Trophoblast cell (in vitro differentiated cells and primary cell): Measurements from ENCODE around the gene FBXO31.
"Not testable (repeated sequence)": the region's sequence is repeated elsewhere in the genome, so short reads cannot be mapped to it uniquely, and the experiment has no call there.

Experiments
- DNase-seq, 2 donors: peaks; one replicate each; pipeline ENCODE4 v3.0.0-alpha.2; 2016
- H2AFZ ChIP-seq: 2 replicates; pipeline ENCODE4 v1.6.1; 2013; ENCODE audit warnings: low read length, moderate library complexity, mild to moderate bottlenecking; ENCODE audit not compliant: insufficient read depth, poor library complexity
- H2AK5ac ChIP-seq: 2 replicates; pipeline ENCODE4 v1.6.1; 2013; ENCODE audit warnings: mild to moderate bottlenecking, low read length
- H2BK120ac ChIP-seq: 2 replicates; pipeline ENCODE4 v1.6.1; 2013; ENCODE audit warnings: low read length, mild to moderate bottlenecking, moderate library complexity; ENCODE audit not compliant: insufficient read depth, poor library complexity
- H2BK12ac ChIP-seq: 2 replicates; pipeline ENCODE4 v1.6.1; 2013; ENCODE audit warnings: mild to moderate bottlenecking, low read length, moderate library complexity
- H2BK5ac ChIP-seq: 2 replicates; pipeline ENCODE4 v1.6.1; 2013; ENCODE audit warnings: low read length, low read depth, moderate library complexity, mild to moderate bottlenecking; ENCODE audit not compliant: poor library complexity
- H3K14ac ChIP-seq: 2 replicates; pipeline ENCODE4 v1.6.1; 2013; ENCODE audit warnings: mild to moderate bottlenecking, low read length
- H3K18ac ChIP-seq: 2 replicates; pipeline ENCODE4 v1.6.1; 2013; ENCODE audit warnings: mild to moderate bottlenecking, low read length
- H3K23ac ChIP-seq: 2 replicates; pipeline ENCODE4 v1.6.1; 2013; ENCODE audit warnings: low read length
- H3K27ac ChIP-seq: 2 replicates; pipeline ENCODE4 v1.5.1; 2013; ENCODE audit warnings: low read depth, mild to moderate bottlenecking, inconsistent platforms, low read length, moderate library complexity
- H3K27me3 ChIP-seq: 2 replicates; pipeline ENCODE4 v1.6.1; 2013; ENCODE audit warnings: inconsistent platforms, mild to moderate bottlenecking, low read length, moderate library complexity; ENCODE audit not compliant: insufficient read depth
- H3K36me3 ChIP-seq, 2 experiments: 1 replicate in 1 of 2; 2 replicates in 1 of 2; pipeline ENCODE4 v1.6.1; 2013; ENCODE audit warnings: low read length in 2 of 2, mild to moderate bottlenecking in 2 of 2, moderate library complexity in 1 of 2; ENCODE audit not compliant: insufficient read depth in 2 of 2, control insufficient read depth in 1 of 2
- H3K4ac ChIP-seq: 2 replicates; pipeline ENCODE4 v1.6.1; 2013; ENCODE audit warnings: low read depth, mild to moderate bottlenecking, low read length, moderate library complexity
- H3K4me1 ChIP-seq, 2 experiments: 1 replicate in 1 of 2; 2 replicates in 1 of 2; pipeline ENCODE4 v1.6.1; 2013; ENCODE audit warnings: low read length in 2 of 2, mild to moderate bottlenecking in 2 of 2, moderate library complexity in 1 of 2; ENCODE audit not compliant: insufficient read depth in 2 of 2, control insufficient read depth in 1 of 2
- H3K4me2 ChIP-seq: 2 replicates; pipeline ENCODE4 v1.6.1; 2013; ENCODE audit warnings: inconsistent platforms, mild to moderate bottlenecking, low read length, moderate library complexity
- H3K4me3 ChIP-seq: 2 replicates; pipeline ENCODE4 v1.5.1; 2013; ENCODE audit warnings: mild to moderate bottlenecking, low read depth, low read length, inconsistent platforms
- H3K79me1 ChIP-seq: one replicate; pipeline ENCODE4 v1.6.1; 2013; ENCODE audit warnings: low read length
- H3K79me2 ChIP-seq: 2 replicates; pipeline ENCODE4 v1.6.1; 2013; ENCODE audit warnings: low read length, mild to moderate bottlenecking; ENCODE audit not compliant: control insufficient read depth, insufficient read depth, poor library complexity
- H3K9ac ChIP-seq: 2 replicates; pipeline ENCODE4 v1.6.1; 2013; ENCODE audit warnings: mild to moderate bottlenecking, low read length
- H3K9me3 ChIP-seq: 2 replicates; pipeline ENCODE4 v1.6.1; 2013; ENCODE audit warnings: low read depth, mild to moderate bottlenecking, control low read depth, inconsistent platforms, low read length; ENCODE audit not compliant: insufficient read depth
- H4K12ac ChIP-seq: 2 replicates; pipeline ENCODE4 v1.6.1; 2013; ENCODE audit warnings: low read depth, mild to moderate bottlenecking, low read length, moderate library complexity
- H4K8ac ChIP-seq: 2 replicates; pipeline ENCODE4 v1.6.1; 2013; ENCODE audit warnings: low read depth, mild to moderate bottlenecking, low read length, moderate library complexity
- H4K91ac ChIP-seq: one replicate; pipeline ENCODE4 v1.6.1; 2013; ENCODE audit warnings: low read depth, mild to moderate bottlenecking, low read length, moderate library complexity
- WGBS: extraction: QIAGEN DNeasy Blood & Tissue Kit; methylation state at CpG from one replicate; pipeline ENCODE4 v1.1.7; 2013; ENCODE audit warnings: missing lambda C conversion rate; ENCODE audit not compliant: insufficient read length, insufficient coverage; ENCODE audit errors: extremely low coverage; 5-methylcytosine and 5-hydroxymethylcytosine counted together

FBXO31 gene

GRCh38 chr16:87380881-87381280 is 2.7 kb downstream of the FBXO31 start:
- Histone ChIP-seq H3K14ac (no peak overlapping the region), H2BK120ac (no peak overlapping the region), H4K12ac (no peak overlapping the region), H4K8ac (no peak overlapping the region), H3K9me3 (peaks cover 2% of the 10 kb centered on the region), H3K4me3 (no peak overlapping the region), H3K23ac (no peak overlapping the region), H3K36me3 (peaks cover 2% of the 10 kb centered on the region in 2 experiments), H2BK5ac (no peak overlapping the region), H3K4me2 (no peak overlapping the region), H3K4ac (no peak overlapping the region), H3K79me1 (peaks cover 13% of the 10 kb centered on the region), H3K4me1 (peaks cover 2 to 8% of the 10 kb centered on the region in 2 experiments), H3K27ac (no peak overlapping the region), H3K18ac (no peak overlapping the region), H3K79me2 (peaks cover 10% of the 10 kb centered on the region), H2BK12ac (no peak overlapping the region), H3K9ac (no peak overlapping the region), H2AK5ac (no peak overlapping the region), H4K91ac (no peak overlapping the region), H2AFZ (no peak overlapping the region), H3K27me3 (no peaks in the 10 kb centered on the region)
- WGBS = no CpG with 5 or more reads among the region's 4 CpGs
- DNase-seq = no peak

DNA sequence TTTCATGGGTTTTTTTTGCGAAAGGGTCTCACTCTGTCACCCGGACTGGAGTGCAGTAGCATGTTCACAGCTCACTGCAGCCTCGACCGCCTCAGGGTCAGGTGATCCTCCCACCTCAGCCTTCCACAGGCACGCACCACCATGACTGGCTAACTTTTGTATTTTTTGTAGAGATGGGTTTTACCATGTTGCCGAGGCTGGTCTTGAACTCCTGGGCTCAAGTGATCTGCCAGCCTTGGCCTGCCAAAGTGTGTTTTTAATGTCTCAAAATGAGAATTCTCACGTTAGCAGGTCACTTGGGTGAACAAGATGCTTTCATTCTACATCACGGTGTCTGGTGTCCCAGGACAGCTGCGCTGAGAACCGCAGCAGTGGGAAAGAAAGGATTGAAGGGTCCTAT is 3.2 kb downstream of the FBXO31 start:
- Histone ChIP-seq H3K27me3 (no peaks in the 10 kb centered on the region), H4K91ac (no peak overlapping the region), H3K36me3 (peaks cover 2% of the 10 kb centered on the region in 2 experiments), H2AFZ (no peak overlapping the region), H3K23ac (no peak overlapping the region), H3K14ac (no peak overlapping the region), H2BK12ac (no peak overlapping the region), H3K4ac (no peak overlapping the region), H2AK5ac (no peak overlapping the region), H3K4me2 (no peak overlapping the region), H3K4me3 (no peak overlapping the region), H3K4me1 (peaks cover 2 to 8% of the 10 kb centered on the region in 2 experiments), H2BK5ac (no peak overlapping the region), H2BK120ac (no peak overlapping the region), H4K8ac (no peak overlapping the region), H4K12ac (no peak overlapping the region), H3K18ac (no peak overlapping the region), H3K79me2 (peaks cover 10% of the 10 kb centered on the region), H3K27ac (no peak overlapping the region), H3K79me1 (peaks cover 13% of the 10 kb centered on the region), H3K9me3 (peaks cover 2% of the 10 kb centered on the region), H3K9ac (no peak overlapping the region)
- no peak for DNase-seq
- WGBS = no CpG with 5 or more reads among the region's 10 CpGs

DNA sequence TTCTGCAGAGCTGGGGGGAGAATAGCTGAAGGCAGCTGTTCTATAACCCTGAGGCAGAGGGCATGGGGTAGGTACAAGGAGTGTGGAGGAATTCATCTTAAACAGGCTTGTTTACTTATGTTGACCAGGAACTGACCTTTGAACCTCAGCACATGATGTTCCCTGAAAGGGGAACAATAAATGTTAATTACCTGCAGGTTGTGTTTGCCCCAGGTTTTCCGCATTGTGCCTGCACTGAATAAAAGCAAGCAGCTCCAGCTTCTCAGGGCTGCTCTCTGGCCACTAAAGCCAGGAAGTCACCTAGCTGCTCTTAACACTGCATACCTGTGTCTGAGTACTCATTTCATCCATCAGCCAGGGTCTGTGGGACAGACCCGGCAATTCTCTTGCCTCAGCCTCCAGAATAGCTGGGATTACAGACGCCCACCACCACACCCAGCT is 4.2 kb downstream of the FBXO31 start:
- not testable (repeated sequence) for H3K4me2 ChIP-seq, H3K79me1 ChIP-seq, H3K14ac ChIP-seq, H3K36me3 ChIP-seq, H3K18ac ChIP-seq, H4K8ac ChIP-seq, H3K4me1 ChIP-seq, H4K91ac ChIP-seq, H3K4me3 ChIP-seq, H2BK5ac ChIP-seq, H3K9ac ChIP-seq, H2BK120ac ChIP-seq, H2AFZ ChIP-seq, H3K79me2 ChIP-seq, H3K4ac ChIP-seq, H3K27me3 ChIP-seq, H3K27ac ChIP-seq, H2AK5ac ChIP-seq, DNase-seq, H3K23ac ChIP-seq, H3K9me3 ChIP-seq, H2BK12ac ChIP-seq, H4K12ac ChIP-seq
- WGBS = no CpG with 5 or more reads among the region's 3 CpGs

DNA sequence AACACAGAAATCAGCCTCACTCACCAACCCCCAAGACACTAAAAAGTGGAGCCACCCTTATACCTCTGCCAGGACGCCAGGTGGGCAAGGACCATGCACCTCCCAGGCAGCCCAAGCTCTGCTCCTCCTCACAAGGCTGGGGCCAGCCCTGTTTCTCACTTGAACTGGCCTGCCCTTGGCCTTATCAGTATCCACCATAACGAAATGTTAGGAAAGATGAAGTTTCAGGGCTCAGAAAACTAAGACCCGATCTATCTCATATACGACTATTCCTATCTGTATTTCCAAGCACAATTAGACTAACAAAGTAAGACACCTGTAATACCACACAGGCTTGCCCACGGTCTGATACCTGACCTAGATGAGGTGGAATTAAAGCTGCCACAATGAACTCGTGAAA is 6.9 kb downstream of the FBXO31 start:
- Histone ChIP-seq H2BK5ac (no peak overlapping the region), H3K27me3 (no peaks in the 10 kb centered on the region), H3K36me3 (peaks cover 2% of the 10 kb centered on the region in 2 experiments), H3K18ac (no peak overlapping the region), H2AFZ (no peak overlapping the region), H3K9me3 (peaks cover 2% of the 10 kb centered on the region), H2AK5ac (no peak overlapping the region), H3K9ac (no peak overlapping the region), H3K4me1 (peaks cover 0 to 5% of the 10 kb centered on the region in 2 experiments), H3K23ac (no peak overlapping the region), H4K12ac (no peak overlapping the region), H3K4me2 (no peak overlapping the region), H4K8ac (no peak overlapping the region), H3K27ac (no peak overlapping the region), H3K14ac (no peak overlapping the region), H4K91ac (no peak overlapping the region), H3K4ac (no peak overlapping the region), H3K79me1 (no peaks in the 10 kb centered on the region), H2BK120ac (no peak overlapping the region), H2BK12ac (no peak overlapping the region), H3K79me2 (no peaks in the 10 kb centered on the region), H3K4me3 (no peak overlapping the region)
- no CpG with 5 or more reads among the region's 6 CpGs for WGBS
- DNase-seq = no peak
